RWPE2 (cell line): ENCODE results near the gene TTF1.

Experiments used
- ATAC-seq: fragments of 200-7000 bp; cut with Tn5 transposase; 3 replicates; pipeline ENCODE4 v1.9.1; 2021; ENCODE audit warnings: low read depth
- DNase-seq: peaks from one replicate; pipeline ENCODE4 v3.0.0-alpha.2; 2020; ENCODE audit warnings: low spot score
- H3K27ac ChIP-seq: fragments of 450-650 bp; 2 replicates; pipeline ENCODE4 v1.5.1; 2017; ENCODE audit warnings: mild to moderate bottlenecking; ENCODE audit not compliant: poor library complexity, severe bottlenecking
- H3K27me3 ChIP-seq: fragments of 250-450 bp; sonication (Bioruptor Pico); 2 replicates; pipeline ENCODE4 v1.5.1; 2021; ENCODE audit warnings: mild to moderate bottlenecking, moderate library complexity; ENCODE audit not compliant: insufficient read depth, poor library complexity, severe bottlenecking
- H3K36me3 ChIP-seq: fragments of 250-450 bp; sonication (Bioruptor Pico); 2 replicates; pipeline ENCODE4 v1.5.1; 2020; ENCODE audit warnings: low read depth, mild to moderate bottlenecking, moderate library complexity
- H3K4me1 ChIP-seq: fragments of 250-450 bp; sonication (Bioruptor Pico); 2 replicates; pipeline ENCODE4 v1.5.1; 2021; ENCODE audit warnings: mild to moderate bottlenecking, moderate library complexity; ENCODE audit not compliant: insufficient read depth, poor library complexity, severe bottlenecking
- H3K4me3 ChIP-seq: fragments of 250-450 bp; sonication (Bioruptor Pico); 2 replicates; pipeline ENCODE4 v1.5.1; 2021; ENCODE audit warnings: mild to moderate bottlenecking, moderate library complexity; ENCODE audit not compliant: severe bottlenecking
- H3K9me3 ChIP-seq: fragments of 250-450 bp; sonication (Bioruptor Pico); 2 replicates; pipeline ENCODE4 v1.5.1; 2021; ENCODE audit warnings: mild to moderate bottlenecking, moderate library complexity; ENCODE audit not compliant: severe bottlenecking
- CTCF ChIP-seq: fragments of 450-650 bp; IDR thresholded peaks from one replicate; pipeline ENCODE4 v1.5.1; 2017; ENCODE audit warnings: mild to moderate bottlenecking, moderate library complexity; ENCODE audit not compliant: poor library complexity, severe bottlenecking

Gene TTF1

GRCh38 chr9:132351404-132352045 lies 55.1 kb downstream of the TTF1 start:
- Histone ChIP-seq H3K27me3 (no peaks in the 10 kb centered on the region), H3K27ac (no peak overlapping the region), H3K4me3 (no peak overlapping the region), H3K4me1 (peaks cover 32% of the 10 kb centered on the region), H3K36me3 (peaks cover 75% of the 10 kb centered on the region), H3K9me3 (no peaks in the 10 kb centered on the region)
- DNase-seq (no peak), ATAC-seq (no peak)
- no peak for TF ChIP-seq CTCF

GRCh38 chr9:132350861-132351315 lies 55.8 kb downstream of the TTF1 start:
- H3K36me3 ChIP-seq = peaks cover 81% of the 10 kb centered on the region

GRCh38 chr9:132348676-132349075 lies 58.0 kb downstream of the TTF1 start:
- ATAC-seq (no peak), DNase-seq (no peak)
- Histone ChIP-seq H3K36me3 (peaks cover 100% of the 10 kb centered on the region), H3K27me3 (no peaks in the 10 kb centered on the region), H3K27ac (no peak overlapping the region), H3K9me3 (no peaks in the 10 kb centered on the region), H3K4me3 (no peak overlapping the region), H3K4me1 (peaks cover 28% of the 10 kb centered on the region)
- no peak for TF ChIP-seq CTCF

More at GRCh38 chr9:132350861-132351315, 55.8 kb downstream of the TTF1 start:
- no peaks in the 10 kb centered on the region for H3K27me3 ChIP-seq
- no peaks in the 10 kb centered on the region for H3K9me3 ChIP-seq
- peaks cover 32% of the 10 kb centered on the region for H3K4me1 ChIP-seq
- TF ChIP-seq CTCF = no peak
- no peak overlapping the region for H3K27ac ChIP-seq
- ATAC-seq (no peak), DNase-seq (no peak)
- H3K4me3 ChIP-seq = no peak overlapping the region

- ATAC-seq (no peak), DNase-seq (no peak)
- H3K9me3 ChIP-seq = no peaks in the 10 kb centered on the region
- H3K27me3 ChIP-seq = no peaks in the 10 kb centered on the region
- H3K27ac ChIP-seq = no peak overlapping the region
- peaks cover 100% of the 10 kb centered on the region for H3K36me3 ChIP-seq
- no peak for TF ChIP-seq CTCF
- no peak overlapping the region for H3K4me3 ChIP-seq
- peaks cover 7% of the 10 kb centered on the region for H3K4me1 ChIP-seq
Measured at GRCh38 chr9:132346177-132346576, 60.5 kb downstream of the TTF1 start.

- ATAC-seq = no peak; the same call in 2 of the 3 replicates
Measured at GRCh38 chr9:132341177-132341840, 65.3 kb downstream of the TTF1 start.

More at GRCh38 chr9:132341177-132341840, 65.3 kb downstream of the TTF1 start:
- H3K27ac ChIP-seq = no peak overlapping the region
- TF ChIP-seq CTCF = no peak
- no peak for DNase-seq
- no peaks in the 10 kb centered on the region for H3K4me1 ChIP-seq
- no peaks in the 10 kb centered on the region for H3K9me3 ChIP-seq
- H3K27me3 ChIP-seq = no peaks in the 10 kb centered on the region
- H3K36me3 ChIP-seq = peaks cover 98% of the 10 kb centered on the region
- H3K4me3 ChIP-seq = no peak overlapping the region
